Ascending aorta (tissue), 2 donors: Measurements from ENCODE around the gene MAML3. TPM values are rescaled to one million over a fixed set of nuclear protein-coding genes. Genes with fewer than 3 reads are reported as not detected.

Experiments used
- DNase-seq, 2 donors: peaks; one replicate each; pipeline ENCODE4 v3.0.0-alpha.2; 2019; ENCODE audit warnings: low spot score in 2 of 2
- H3K27ac ChIP-seq, 2 donors: fragments of 200-600 bp; sonication (generic); one replicate each; pipeline ENCODE4 v1.5.1; 2016 to 2017; ENCODE audit warnings: mild to moderate bottlenecking in 1 of 2
- H3K27me3 ChIP-seq: fragments of 200-600 bp; sonication (generic); one replicate; pipeline ENCODE4 v1.5.1; 2017
- H3K36me3 ChIP-seq, 2 donors: fragments of 200-600 bp; sonication (generic); one replicate each; pipeline ENCODE4 v1.5.1; 2016
- H3K4me1 ChIP-seq, 2 donors: fragments of 200-600 bp; sonication (generic); one replicate each; pipeline ENCODE4 v1.5.1; 2016 to 2017; ENCODE audit warnings: mild to moderate bottlenecking in 1 of 2
- H3K4me3 ChIP-seq, 2 donors: fragments of 200-600 bp; sonication (generic); one replicate each; pipeline ENCODE4 v1.5.1; 2016 to 2017; ENCODE audit warnings: mild to moderate bottlenecking in 1 of 2
- H3K9me3 ChIP-seq, 2 donors: fragments of 200-600 bp; sonication (generic); one replicate each; pipeline ENCODE4 v1.5.1; 2016
- intact Hi-C: fragments of 100-400 bp; cut with DNase I; formaldehyde crosslinking; loops from one replicate; pipeline ENCODE4 v1.15.1; 2023
- total RNA-seq: library from RNA; depleted of rRNA; stranded (reverse); fragments of >200 nt; gene quantifications from one replicate; pipeline ENCODE4 v1.1.0, GENCODE V29; 2016
- TF ChIP-seq, protein P1 (sequence below), 3 experiments: fragments of 200-600 bp in 2 of 3; fragments of 450-650 bp in 1 of 3; sonication (generic) in 2 of 3; IDR thresholded peaks; one replicate each; pipeline ENCODE4 v1.5.1; 2016 to 2019; ENCODE audit warnings: antibody characterized with exemption in 3 of 3, mild to moderate bottlenecking in 1 of 3, moderate library complexity in 1 of 3

The MAML3 gene
- total RNA-seq, 1 donor from 2014 or later = 4.7 TPM

DNA sequence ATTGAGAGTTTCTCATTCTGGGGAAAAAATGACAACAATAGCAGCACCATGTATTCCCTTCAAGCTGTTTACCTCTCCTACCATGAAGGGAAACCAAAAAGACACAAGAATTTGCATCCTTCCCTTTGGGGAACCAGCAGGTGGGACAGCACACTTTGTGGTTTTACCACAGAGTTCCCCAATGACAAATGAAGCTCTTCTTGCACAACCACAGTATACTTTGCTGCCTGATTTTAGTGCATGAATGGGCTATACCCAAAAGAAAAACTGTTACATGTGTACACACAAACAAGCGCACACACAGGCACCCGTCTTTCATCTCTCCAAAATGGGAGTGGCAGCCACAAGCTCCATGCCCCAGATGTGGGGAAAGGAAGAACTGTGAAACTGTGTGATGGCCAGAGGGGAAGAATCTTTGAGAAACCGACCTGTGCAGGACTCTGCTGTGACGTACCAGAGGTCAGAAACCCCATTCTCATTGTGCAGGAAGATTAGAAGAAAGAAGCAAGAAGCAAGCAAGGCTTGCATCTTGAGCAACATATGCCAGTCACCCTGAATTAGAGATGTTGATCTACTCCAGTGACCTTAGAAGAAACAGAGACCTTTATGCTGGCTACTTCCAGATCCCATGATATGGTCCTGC, 2.7 kb upstream of the MAML3 start:
- Histone ChIP-seq H3K27me3 (no peaks in the 10 kb centered on the region), H3K27ac (no peak overlapping the region), H3K4me1 (no peaks in the 10 kb centered on the region), H3K4me3 (no peak overlapping the region), H3K9me3 (no peaks in the 10 kb centered on the region), H3K36me3 (no peaks in the 10 kb centered on the region)
- TF ChIP-seq, protein P1, sequence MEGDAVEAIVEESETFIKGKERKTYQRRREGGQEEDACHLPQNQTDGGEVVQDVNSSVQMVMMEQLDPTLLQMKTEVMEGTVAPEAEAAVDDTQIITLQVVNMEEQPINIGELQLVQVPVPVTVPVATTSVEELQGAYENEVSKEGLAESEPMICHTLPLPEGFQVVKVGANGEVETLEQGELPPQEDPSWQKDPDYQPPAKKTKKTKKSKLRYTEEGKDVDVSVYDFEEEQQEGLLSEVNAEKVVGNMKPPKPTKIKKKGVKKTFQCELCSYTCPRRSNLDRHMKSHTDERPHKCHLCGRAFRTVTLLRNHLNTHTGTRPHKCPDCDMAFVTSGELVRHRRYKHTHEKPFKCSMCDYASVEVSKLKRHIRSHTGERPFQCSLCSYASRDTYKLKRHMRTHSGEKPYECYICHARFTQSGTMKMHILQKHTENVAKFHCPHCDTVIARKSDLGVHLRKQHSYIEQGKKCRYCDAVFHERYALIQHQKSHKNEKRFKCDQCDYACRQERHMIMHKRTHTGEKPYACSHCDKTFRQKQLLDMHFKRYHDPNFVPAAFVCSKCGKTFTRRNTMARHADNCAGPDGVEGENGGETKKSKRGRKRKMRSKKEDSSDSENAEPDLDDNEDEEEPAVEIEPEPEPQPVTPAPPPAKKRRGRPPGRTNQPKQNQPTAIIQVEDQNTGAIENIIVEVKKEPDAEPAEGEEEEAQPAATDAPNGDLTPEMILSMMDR (IDR thresholded peaks at IDR 0.05) = no peak
- DNase-seq = no peak
- intact Hi-C loops = loop anchor here (10.0 kb wide), 2 partner anchors 702 to 1142 kb away; partner anchors contain the start of genes NOCT and RAB33B

DNA sequence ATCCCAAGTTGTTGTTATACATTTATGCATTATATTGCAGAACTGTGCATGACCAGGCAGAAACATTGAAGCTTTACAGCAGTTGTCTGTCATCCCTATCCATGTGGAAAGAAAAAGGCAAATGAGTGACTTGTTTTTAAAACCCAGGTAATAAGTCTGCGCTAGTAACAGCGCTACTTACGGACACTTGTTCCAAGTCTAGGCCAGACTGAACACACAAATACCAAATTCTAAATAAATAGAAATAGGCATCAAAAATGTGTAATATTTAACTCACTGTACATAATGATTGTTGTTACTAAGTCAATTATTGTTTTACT, 548 bp upstream of the MAML3 start:
- peak overlapping the region; percentile 79 to 91 for H3K4me3 ChIP-seq
- DNase-seq = no peak
- TF ChIP-seq, protein P1 (IDR thresholded peaks at IDR 0.05) = no peak
- intact Hi-C loops = loop anchor here (1.0 to 10.0 kb wide), 8 partner anchors 67 to 1140 kb away; partner anchors contain the start of genes ELF2, MGST2, NOCT and RAB33B
- H3K36me3 ChIP-seq = no peaks in the 10 kb centered on the region
- no peaks in the 10 kb centered on the region for H3K9me3 ChIP-seq
- H3K27me3 ChIP-seq = no peaks in the 10 kb centered on the region
- H3K27ac ChIP-seq = peak overlapping the region; percentile 94 to 97
- peaks cover 0 to 4% of the 10 kb centered on the region in 2 donors for H3K4me1 ChIP-seq

DNA sequence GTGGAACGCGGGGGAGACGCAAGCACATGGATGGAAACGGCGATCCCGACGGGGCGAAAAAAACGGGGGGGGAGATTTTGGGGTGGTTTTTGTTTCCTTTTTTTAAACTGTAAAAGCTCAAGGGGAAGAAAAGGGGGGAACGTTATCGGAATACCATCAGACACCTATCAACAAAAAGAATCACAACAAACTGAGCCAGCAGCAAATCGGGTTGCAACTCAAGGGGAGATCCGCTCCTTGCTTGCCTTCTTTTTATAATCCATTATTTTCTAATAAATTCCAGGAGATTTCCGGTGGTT, 616 bp downstream of the MAML3 start:
- Histone ChIP-seq H3K9me3 (no peaks in the 10 kb centered on the region), H3K27ac (peak overlapping the region; percentile 94 to 97), H3K27me3 (no peaks in the 10 kb centered on the region), H3K36me3 (no peaks in the 10 kb centered on the region), H3K4me1 (peaks cover 0 to 4% of the 10 kb centered on the region in 2 donors), H3K4me3 (peak overlapping the region; percentile 79 to 91)
- TF ChIP-seq, protein P1 (IDR thresholded peaks at IDR 0.05) = no peak
- no peak for DNase-seq
- intact Hi-C loops = loop anchor here (5.0 to 10.0 kb wide), 7 partner anchors 66 to 1139 kb away; partner anchors contain the start of genes ELF2, MGST2, NOCT and RAB33B

DNA sequence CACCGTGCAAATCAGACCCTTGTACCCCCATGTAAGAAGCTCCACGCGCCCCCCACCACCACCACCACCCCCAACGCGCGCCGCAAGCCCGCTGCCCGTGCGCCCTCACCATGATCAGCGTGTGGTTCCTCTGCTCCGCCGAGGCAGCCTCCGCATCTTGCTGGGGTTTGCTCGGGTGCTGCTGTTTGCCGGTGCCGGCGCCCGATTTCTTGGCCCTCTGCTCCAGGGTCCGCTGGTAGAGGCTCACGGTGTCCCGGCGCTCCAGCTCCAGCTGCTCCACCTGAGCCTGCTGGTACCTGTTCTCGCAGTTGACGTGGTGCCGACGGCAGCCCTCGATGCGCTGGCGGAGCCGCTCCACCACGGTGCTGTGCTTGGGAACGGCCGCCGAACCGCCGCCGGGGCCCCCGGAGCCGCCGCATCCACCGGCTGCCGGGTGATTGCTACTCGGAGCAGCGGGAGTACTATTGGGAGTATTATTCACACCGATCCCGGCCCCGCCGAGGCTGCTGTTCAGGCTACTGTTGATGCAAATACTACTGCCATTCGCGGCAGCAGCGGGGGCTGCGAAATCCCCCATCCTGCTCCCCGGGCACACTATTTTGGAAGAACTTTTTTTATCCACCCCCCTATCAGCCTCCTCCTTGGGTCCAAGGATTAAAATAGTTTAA, 1.1 kb downstream of the MAML3 start:
- intact Hi-C loops = loop anchor here (1.0 to 10.0 kb wide), 8 partner anchors 66 to 1138 kb away; partner anchors contain the start of genes ELF2, MGST2, NOCT and RAB33B
- H3K4me3 ChIP-seq = peak overlapping the region; percentile 79 to 91
- H3K4me1 ChIP-seq = peaks cover 0 to 4% of the 10 kb centered on the region in 2 donors
- H3K27me3 ChIP-seq = no peaks in the 10 kb centered on the region
- TF ChIP-seq, protein P1 (IDR thresholded peaks at IDR 0.05) = no peak
- H3K9me3 ChIP-seq = no peaks in the 10 kb centered on the region
- H3K27ac ChIP-seq = peak overlapping the region; percentile 94 to 97
- H3K36me3 ChIP-seq = no peaks in the 10 kb centered on the region
- peak in 1 of 2 donors; percentile 84 for DNase-seq

DNA sequence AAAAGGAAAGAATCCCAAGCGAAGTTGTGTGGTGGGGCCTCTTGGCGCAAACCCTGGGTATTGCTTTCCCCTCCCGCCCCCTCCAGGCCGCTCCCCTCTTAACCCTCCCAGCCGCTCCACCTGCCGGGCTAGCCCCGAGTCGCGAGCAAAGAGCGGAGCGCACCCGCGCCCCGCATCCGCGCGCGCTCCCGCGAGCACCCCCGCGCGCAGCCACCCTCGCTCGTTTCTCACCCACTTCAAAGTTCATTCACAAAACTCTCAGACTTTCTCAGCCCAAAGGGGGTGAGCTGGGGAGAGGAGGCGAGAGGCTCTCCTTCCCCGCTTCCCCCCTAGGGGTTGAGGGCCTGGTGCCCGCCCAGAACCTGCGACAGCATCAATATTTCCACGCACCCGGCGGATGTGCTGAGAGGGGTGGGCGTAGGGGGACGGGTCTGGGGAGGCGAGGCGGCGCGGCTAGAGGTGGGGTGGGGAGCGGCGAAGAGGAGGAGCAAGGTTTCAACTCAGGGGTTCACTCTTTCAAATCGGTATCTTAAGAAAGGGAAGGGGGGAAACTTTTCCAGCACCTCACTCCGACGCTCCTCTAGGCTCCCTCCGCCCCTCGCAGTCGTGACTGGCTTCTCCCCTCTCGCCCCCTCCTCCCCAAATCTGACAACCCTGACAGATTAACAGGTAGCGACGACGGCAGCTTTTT, 1.8 kb downstream of the MAML3 start:
- no peaks in the 10 kb centered on the region for H3K36me3 ChIP-seq
- H3K4me1 ChIP-seq = peaks cover 0 to 4% of the 10 kb centered on the region in 2 donors
- peak overlapping the region; percentile 94 to 97 for H3K27ac ChIP-seq
- intact Hi-C loops = loop anchor here (1.0 to 10.0 kb wide), 8 partner anchors 65 to 1137 kb away; partner anchors contain the start of genes ELF2, MGST2, NOCT and RAB33B
- H3K4me3 ChIP-seq = peak overlapping the region; percentile 79 to 91
- DNase-seq = peak in 1 of 2 donors; percentile 75
- no peaks in the 10 kb centered on the region for H3K27me3 ChIP-seq
- TF ChIP-seq, protein P1 (IDR thresholded peaks at IDR 0.05) = peak; percentile 14 to 35 (median 18)
- no peaks in the 10 kb centered on the region for H3K9me3 ChIP-seq
